ENCODE measurements around the gene TLR5. TPM values are rescaled to one million over a fixed set of nuclear protein-coding genes. Genes with fewer than 3 reads are reported as not detected.

TLR5 gene
- total RNA-seq, 1 experiment from 2014 or later, result 0.21 TPM

DNA sequence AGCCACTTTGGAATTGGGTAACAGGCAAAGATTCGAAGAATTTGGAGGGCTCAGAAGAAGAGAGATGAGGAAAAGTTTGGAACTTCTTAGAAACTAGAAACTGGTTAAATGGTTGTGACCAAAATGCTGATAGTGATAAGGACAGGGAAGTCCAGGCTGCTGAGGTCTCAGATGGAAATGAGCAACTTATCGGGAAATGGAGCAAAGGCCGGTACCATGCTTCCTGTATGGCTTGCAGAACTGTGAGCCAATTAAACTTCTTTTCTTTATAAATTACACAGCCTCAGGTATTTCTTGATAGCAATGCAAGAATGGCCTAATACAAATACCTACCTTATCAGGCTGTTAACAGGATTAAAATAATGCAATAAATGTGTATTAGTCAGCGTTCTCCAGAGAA is 9.4 kb upstream of the TLR5 start:
- Histone ChIP-seq H3K36me3 (ENCODE audit: control insufficient read depth, insufficient read depth, low read length) (no peaks in the 10 kb centered on the region), H3K27me3 (ENCODE audit: control insufficient read depth, insufficient read depth, low read length) (no peaks in the 10 kb centered on the region; the same call in 1 of the 2 replicates), H3K9me3 (ENCODE audit: control insufficient read depth, insufficient read depth, low read depth, low read length) (peaks cover 6% of the 10 kb centered on the region; the same call in 1 of the 2 replicates), H3K4me1 (ENCODE audit: control insufficient read depth, insufficient read depth, low read length) (no peaks in the 10 kb centered on the region), H3K4me3 (ENCODE audit: low read depth in 2 of 2, low read length in 2 of 2) (no peak overlapping the region), H3K27ac (ENCODE audit: low read length) (no peak overlapping the region)
- ChIA-PET POLR2A (no interaction called here), CTCF (no interaction called here)
- TF ChIP-seq SIN3A (IDR thresholded peaks at IDR 0.05; ENCODE audit: borderline replicate concordance, insufficient read depth, low read depth, low read length) (no peak), CTCF (IDR thresholded peaks at IDR 0.05) (no peak), REST (IDR thresholded peaks at IDR 0.05; ENCODE audit: insufficient read depth in 1 of 2, low read depth in 2 of 2, low read length in 1 of 2) (no peak)
- in situ Hi-C loops (cut with HindIII; ENCODE audit: low pct_unique_long_range_greater_than_20kb, low sequenced_read_pairs) (no loop called here), intact Hi-C loops (cut with micrococcal nuclease; ENCODE audit: unreplicated experiment) (no loop called here)
- ATAC-seq, result no peak
- no peak for DNase-seq (ENCODE audit: low read depth, low spot score)
- no TSS peak for BruUV-seq (replicated peaks)

DNA sequence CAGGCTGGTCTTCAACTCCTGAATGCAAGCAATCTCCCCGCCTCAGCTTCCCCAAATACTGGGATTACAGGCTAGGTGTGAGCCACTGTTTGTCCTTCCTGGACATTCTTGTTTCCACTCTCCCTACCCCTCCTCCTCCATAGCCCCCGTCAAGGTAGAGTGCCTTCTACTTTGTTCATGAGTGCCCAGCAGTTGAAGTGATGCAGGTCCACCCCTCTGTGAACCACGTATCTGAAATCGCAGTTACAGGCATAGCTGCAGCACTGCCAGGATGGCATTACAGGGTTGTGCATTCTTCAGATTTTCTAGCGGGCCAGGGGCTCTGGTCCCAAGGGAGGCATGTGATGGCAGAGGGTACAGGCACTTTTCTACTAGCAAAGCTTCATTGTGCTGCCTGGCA is 7.4 kb upstream of the TLR5 start:
- Histone ChIP-seq H3K9me3 (ENCODE audit: control insufficient read depth, insufficient read depth, low read depth, low read length) (peaks cover 9% of the 10 kb centered on the region; the same call in 1 of the 2 replicates), H3K27me3 (ENCODE audit: control insufficient read depth, insufficient read depth, low read length) (no peaks in the 10 kb centered on the region; the same call in 1 of the 2 replicates), H3K36me3 (ENCODE audit: control insufficient read depth, insufficient read depth, low read length) (no peaks in the 10 kb centered on the region), H3K4me3 (ENCODE audit: low read depth in 2 of 2, low read length in 2 of 2) (no peak overlapping the region), H3K27ac (ENCODE audit: low read length) (no peak overlapping the region), H3K4me1 (ENCODE audit: control insufficient read depth, insufficient read depth, low read length) (no peaks in the 10 kb centered on the region)
- BruUV-seq (replicated peaks), result no TSS peak
- CTCF ChIA-PET, result no interaction called here
- ATAC-seq (no peak), DNase-seq (ENCODE audit: low read depth, low spot score) (no peak)
- in situ Hi-C loops (cut with HindIII; ENCODE audit: low pct_unique_long_range_greater_than_20kb, low sequenced_read_pairs) (no loop called here), intact Hi-C loops (cut with micrococcal nuclease; ENCODE audit: unreplicated experiment) (no loop called here)
- TF ChIP-seq TCF7L2 (IDR thresholded peaks at IDR 0.05; ENCODE audit: low read depth, low read length) (no peak), REST (IDR thresholded peaks at IDR 0.05; ENCODE audit: insufficient read depth in 1 of 2, low read depth in 2 of 2, low read length in 1 of 2) (no peak), SIN3A (IDR thresholded peaks at IDR 0.05; ENCODE audit: borderline replicate concordance, insufficient read depth, low read depth, low read length) (no peak), POLR2AphosphoS5 (IDR thresholded peaks at IDR 0.05; ENCODE audit: low read depth, low read length) (no peak), CTCF (IDR thresholded peaks at IDR 0.05) (no peak)
- POLR2A ChIA-PET, result no interaction called here

Measured in Panc1 (cell line).